MM.1S (cell line): Measurements from ENCODE around the gene TXN.

Experiments
- CTCF ChIP-seq: fragments of 300-600 bp; sonication (generic); IDR thresholded peaks from 2 replicates; pipeline ENCODE4 v1.5.1; 2016; ENCODE audit warnings: antibody characterized with exemption, low read length, mixed read lengths
- EZH2phosphoT487 ChIP-seq: fragments of 300-600 bp; sonication (generic); IDR thresholded peaks from 2 replicates; pipeline ENCODE4 v1.6.1; 2018; ENCODE audit warnings: antibody characterized with exemption, low read length

- no peak for TF ChIP-seq CTCF
- no peak for TF ChIP-seq EZH2phosphoT487
Measured at GRCh38 chr9:110276781-110277180, 20.5 kb upstream of the TXN start.
